ENCODE data around the gene LGMN.

- no peak for TF ChIP-seq SPI1 (IDR thresholded peaks at IDR 0.05; ENCODE audit: low read depth, low read length)
- no peak for TF ChIP-seq POU2F2 (IDR thresholded peaks at IDR 0.05; ENCODE audit: low read depth, low read length)
- no peak for TF ChIP-seq POLR2A (IDR thresholded peaks at IDR 0.05; ENCODE audit: low read depth, low read length)
- TF ChIP-seq POLR2AphosphoS5 (IDR thresholded peaks at IDR 0.05; ENCODE audit: low read depth, low read length), result no peak
- TF ChIP-seq TAF1 (IDR thresholded peaks at IDR 0.05; ENCODE audit: low read depth, low read length), result no peak
These were observed 82.7 kb downstream of the LGMN start for GRCh38 chr14:92665661-92666110.
